HCT116 (cell line): Measurements from ENCODE around the gene APP. TPM values are rescaled to one million over a fixed set of nuclear protein-coding genes. Genes with fewer than 3 reads are reported as not detected.
"Not testable (repeated sequence)": the region's sequence is repeated elsewhere in the genome, so short reads cannot be mapped to it uniquely, and the experiment has no call there.

Experiments
- ATAC-seq: fragments of 200-7000 bp; cut with Tn5 transposase; 2 replicates; pipeline ENCODE4 v1.9.1; 2020; ENCODE audit warnings: mild to moderate bottlenecking, moderate library complexity
- BruUV-seq: library from RNA; stranded (reverse); fragments of 400-500 nt; replicated peaks from 2 replicates; lab custom pipeline; 2021; lab: Mats Ljungman, UMichigan
- CTCF ChIA-PET: fragments of 300-600 bp; sonication (Branson Sonifier 250); formaldehyde crosslinking; loops from one replicate; lab custom pipeline; 2021; ENCODE audit warnings: antibody characterized with exemption; lab: Charles Lee
- POLR2A ChIA-PET: fragments of 300-600, 350-600 bp; sonication (Branson Sonifier 250); formaldehyde crosslinking; loops from one replicate; lab custom pipeline; 2021; ENCODE audit warnings: antibody characterized with exemption; lab: Charles Lee
- RAD21 ChIA-PET, 2 experiments: fragments of 300-600 bp; sonication (Branson Sonifier 250); formaldehyde crosslinking; loops; one replicate each; lab custom pipeline; 2023; ENCODE audit warnings: low total read pairs in 2 of 2; ENCODE audit not compliant: uncharacterized antibody in 2 of 2, unreplicated experiment in 2 of 2, low non-redundant PET in 1 of 2; lab: Charles Lee
- DNase-seq: peaks from one replicate; pipeline ENCODE4 v3.0.0-alpha.2; 2010; ENCODE audit warnings: low read depth, low spot score
- H2AFZ ChIP-seq: fragments of 200-600 bp; shearing (Covaris generic), sonication (generic); 2 replicates; pipeline ENCODE4 v1.6.1; 2017; ENCODE audit warnings: low read depth, mixed run types, mixed read lengths, antibody characterized with exemption, low read length; ENCODE audit not compliant: poor library complexity, severe bottlenecking
- H3K27ac ChIP-seq: 2 replicates; pipeline ENCODE4 v1.5.1; 2012; ENCODE audit warnings: low read depth, low read length
- H3K27me3 ChIP-seq: fragments of 200-600 bp; sonication (generic); 2 replicates; pipeline ENCODE4 v1.6.1; 2016; ENCODE audit warnings: mixed run types, low read length, mixed read lengths; ENCODE audit not compliant: insufficient read depth
- H3K36me3 ChIP-seq, 2 experiments: fragments of 200-500 bp in 1 of 2; fragments of 200-600 bp in 1 of 2; sonication (Bioruptor generic) in 1 of 2; sonication (generic) in 1 of 2; 2 replicates each; pipeline versions ENCODE4 v1.5.1 to v1.6.1; 2014 to 2016; ENCODE audit warnings: low read length in 2 of 2, inconsistent platforms in 1 of 2, mixed read lengths in 1 of 2, mixed run types in 1 of 2; ENCODE audit not compliant: insufficient read depth in 2 of 2, control insufficient read depth in 1 of 2
- H3K4me1 ChIP-seq, 2 experiments: fragments of 200-600 bp in 1 of 2; sonication (generic) in 1 of 2; 2 replicates each; pipeline versions ENCODE4 v1.5.1 to v1.6.1; 2012 to 2017; ENCODE audit warnings: low read length in 2 of 2, inconsistent platforms in 1 of 2, mild to moderate bottlenecking in 1 of 2, mixed read lengths in 1 of 2, mixed run types in 1 of 2, moderate library complexity in 1 of 2; ENCODE audit not compliant: insufficient read depth in 2 of 2, control insufficient read depth in 1 of 2
- H3K4me2 ChIP-seq: fragments of 200-600 bp; sonication (generic); 2 replicates; pipeline ENCODE4 v1.6.1; 2017; ENCODE audit warnings: mixed run types, low read length, mixed read lengths
- H3K4me3 ChIP-seq, 2 experiments: fragments of 200-600 bp in 1 of 2; sonication (generic) in 1 of 2; replicated peaks in 1 of 2; 2 replicates each; pipeline ENCODE4 v1.5.1; 2011 to 2016; ENCODE audit warnings: low read length in 2 of 2, control low read depth in 1 of 2, low read depth in 1 of 2, mild to moderate bottlenecking in 1 of 2, mixed read lengths in 1 of 2, mixed run types in 1 of 2
- H3K79me2 ChIP-seq: fragments of 200-600 bp; sonication (generic); 2 replicates; pipeline ENCODE4 v1.6.1; 2017; ENCODE audit warnings: mild to moderate bottlenecking, mixed run types, low read length, moderate library complexity, mixed read lengths; ENCODE audit not compliant: insufficient read depth
- H3K9ac ChIP-seq: fragments of 200-600 bp; sonication (generic); 2 replicates; pipeline ENCODE4 v1.6.1; 2016; ENCODE audit warnings: low read length, mixed read lengths
- H3K9me2 ChIP-seq: fragments of 200-600 bp; sonication (generic), shearing (Covaris generic); 2 replicates; pipeline ENCODE4 v1.6.1; 2017; ENCODE audit warnings: mixed run types, mild to moderate bottlenecking, moderate library complexity; ENCODE audit not compliant: insufficient read depth
- H3K9me3 ChIP-seq, 2 experiments: fragments of 200-500 bp in 1 of 2; fragments of 200-600 bp in 1 of 2; sonication (Bioruptor generic) in 1 of 2; sonication (generic) in 1 of 2; 2 replicates each; pipeline ENCODE4 v1.6.1; 2014 to 2017; ENCODE audit warnings: low read length in 2 of 2, mixed read lengths in 2 of 2, inconsistent platforms in 1 of 2, low read depth in 1 of 2, mild to moderate bottlenecking in 1 of 2, mixed run types in 1 of 2, moderate library complexity in 1 of 2; ENCODE audit not compliant: control insufficient read depth in 1 of 2, insufficient read depth in 1 of 2
- H4K20me1 ChIP-seq: fragments of 200-600 bp; sonication (generic), shearing (Covaris generic); 2 replicates; pipeline ENCODE4 v1.6.1; 2017; ENCODE audit warnings: mixed run types, mild to moderate bottlenecking, moderate library complexity; ENCODE audit not compliant: insufficient read depth
- CEBPB ChIP-seq: IDR thresholded peaks from 2 replicates; pipeline ENCODE4 v1.6.1; 2012; ENCODE audit warnings: low read depth
- FOSL1 ChIP-seq: IDR thresholded peaks from 2 replicates; pipeline ENCODE4 v1.6.1; 2012; ENCODE audit warnings: low read depth
- POLR2AphosphoS5 ChIP-seq: IDR thresholded peaks from 2 replicates; pipeline ENCODE4 v1.6.1; 2011; ENCODE audit warnings: mild to moderate bottlenecking, low read depth, low read length, moderate library complexity
- SIN3A ChIP-seq: IDR thresholded peaks from 2 replicates; pipeline ENCODE4 v1.6.1; 2012; ENCODE audit warnings: low read depth
- SP1 ChIP-seq: IDR thresholded peaks from 2 replicates; pipeline ENCODE4 v1.6.1; 2012; ENCODE audit warnings: low read depth
- SRF ChIP-seq: IDR thresholded peaks from 2 replicates; pipeline ENCODE4 v1.6.1; 2012; ENCODE audit warnings: low read depth
- TCF7L2 ChIP-seq: IDR thresholded peaks from 2 replicates; pipeline ENCODE4 v1.7.0; 2011; ENCODE audit warnings: borderline replicate concordance, inconsistent platforms; ENCODE audit not compliant: insufficient read depth, insufficient read length; ENCODE audit errors: extremely low read depth
- YY1 ChIP-seq: IDR thresholded peaks from 2 replicates; pipeline ENCODE4 v1.6.1; 2011; ENCODE audit warnings: low read length, low read depth, moderate library complexity, mild to moderate bottlenecking; ENCODE audit not compliant: insufficient replicate concordance; ENCODE audit errors: extremely low read depth
- intact Hi-C: fragments of 100-400 bp; cut with micrococcal nuclease; formaldehyde crosslinking; loops from 2 replicates; pipeline ENCODE4 v1.10.0; 2022
- total RNA-seq: library from RNA; stranded (reverse); gene quantifications from one replicate; pipeline ENCODE4 v1.2.1, GENCODE V29; 2021; ENCODE audit not compliant: unreplicated experiment
- TF ChIP-seq, protein P1 (sequence below): IDR thresholded peaks from 2 replicates; pipeline ENCODE4 v1.6.1; 2012

The APP gene
- total RNA-seq, 1 experiment from 2014 or later: 267 TPM

DNA sequence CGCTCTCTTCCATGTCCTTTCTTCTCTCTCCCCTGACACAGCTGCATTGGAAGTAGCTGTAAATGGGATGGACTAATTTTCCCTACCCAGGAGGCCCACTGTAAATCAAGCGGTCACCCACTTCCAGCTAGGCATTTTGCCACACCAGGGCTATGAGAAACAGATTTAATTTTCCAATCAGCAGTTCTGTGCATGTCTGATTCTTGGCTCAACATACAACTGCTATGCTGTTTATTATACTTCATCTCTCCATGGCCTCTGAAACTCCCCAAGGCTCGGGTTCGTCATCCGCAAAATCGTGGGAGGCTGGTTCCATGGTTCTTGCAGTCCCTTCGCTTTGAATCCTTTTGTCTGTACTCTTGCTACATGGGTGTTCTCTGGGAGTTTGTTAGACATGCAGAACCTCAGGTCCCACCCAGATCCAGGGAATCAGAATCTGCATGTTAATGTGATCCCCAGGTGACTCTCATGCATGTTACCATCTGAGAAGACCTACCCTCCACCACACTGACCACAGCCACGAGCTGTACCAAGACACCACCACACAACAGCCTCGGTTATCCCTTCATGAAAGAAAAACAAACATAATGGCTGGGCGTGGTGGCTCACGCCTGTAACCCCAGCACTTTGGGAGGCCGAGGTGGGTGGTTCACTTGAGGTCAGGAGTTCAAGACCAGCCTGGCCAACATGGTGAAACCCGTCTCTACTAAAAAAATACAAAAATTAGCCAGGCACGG, 245.3 kb downstream of the APP start (continued):
- TF ChIP-seq TCF7L2 (no peak), FOSL1 (no peak), SIN3A (no peak), SP1 (no peak), CEBPB (no peak), SRF (no peak), POLR2AphosphoS5 (no peak), YY1 (no peak)
- TF ChIP-seq, protein P1, sequence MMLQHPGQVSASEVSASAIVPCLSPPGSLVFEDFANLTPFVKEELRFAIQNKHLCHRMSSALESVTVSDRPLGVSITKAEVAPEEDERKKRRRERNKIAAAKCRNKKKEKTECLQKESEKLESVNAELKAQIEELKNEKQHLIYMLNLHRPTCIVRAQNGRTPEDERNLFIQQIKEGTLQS: no peak

DNA sequence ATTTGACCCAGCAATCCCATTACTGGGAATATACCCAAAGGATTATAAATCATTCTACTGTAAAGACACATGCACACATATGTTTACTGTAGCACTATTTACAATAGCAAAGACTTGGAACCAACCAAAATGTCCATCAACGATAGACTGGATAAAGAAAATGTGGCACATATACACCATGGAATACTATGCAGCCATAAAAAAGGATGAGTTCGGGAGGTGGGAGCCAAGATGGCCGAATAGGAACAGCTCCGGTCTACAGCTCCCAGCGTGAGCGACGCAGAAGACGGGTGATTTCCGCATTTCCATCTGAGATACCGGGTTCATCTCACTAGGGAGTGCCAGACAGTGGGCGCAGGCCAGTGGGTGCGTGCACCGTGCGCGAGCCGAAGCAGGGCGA, 252.4 kb downstream of the APP start:
- DNase-seq, POLR2A ChIA-PET, BruUV-seq, H3K9me2 ChIP-seq, ATAC-seq, H3K9me3 ChIP-seq, H4K20me1 ChIP-seq, intact Hi-C loops, H3K4me2 ChIP-seq, H3K36me3 ChIP-seq, H3K27me3 ChIP-seq, H3K9ac ChIP-seq, RAD21 ChIA-PET, H3K27ac ChIP-seq, H2AFZ ChIP-seq, H3K4me1 ChIP-seq, H3K4me3 ChIP-seq, H3K79me2 ChIP-seq, CTCF ChIA-PET: not testable (repeated sequence)
